HEK293 (cell line): Measurements from ENCODE around the gene STAP2.

ENCODE experiments used
- BCL11A ChIP-seq: fragments of 450-650 bp; formaldehyde crosslinking; IDR thresholded peaks from 2 replicates; pipeline ENCODE4 v1.5.1; 2016; ENCODE audit warnings: low read depth, missing biosample characterization, missing genetic modification characterization
- KLF1 ChIP-seq: fragments of 450-650 bp; formaldehyde crosslinking; IDR thresholded peaks from 2 replicates; pipeline ENCODE4 v1.5.1; 2016; ENCODE audit warnings: missing biosample characterization, missing genetic modification characterization
- KLF10 ChIP-seq: fragments of 450-650 bp; IDR thresholded peaks from 2 replicates; pipeline ENCODE4 v1.5.1; 2018; ENCODE audit warnings: missing biosample characterization, mild to moderate bottlenecking, missing genetic modification characterization
- KLF7 ChIP-seq: fragments of 450-650 bp; formaldehyde crosslinking; IDR thresholded peaks from 2 replicates; pipeline ENCODE4 v1.5.1; 2016; ENCODE audit warnings: missing biosample characterization, missing genetic modification characterization, borderline replicate concordance
- KLF8 ChIP-seq: fragments of 450-650 bp; formaldehyde crosslinking; IDR thresholded peaks from 2 replicates; pipeline ENCODE4 v1.5.1; 2016; ENCODE audit warnings: missing biosample characterization, missing genetic modification characterization
- MZF1 ChIP-seq: fragments of 450-650 bp; formaldehyde crosslinking; IDR thresholded peaks from 2 replicates; pipeline ENCODE4 v1.5.1; 2017; ENCODE audit warnings: missing biosample characterization, missing genetic modification characterization, borderline replicate concordance
- REPIN1 ChIP-seq: fragments of 450-650 bp; formaldehyde crosslinking; IDR thresholded peaks from 2 replicates; pipeline ENCODE4 v1.5.1; 2017; ENCODE audit warnings: missing biosample characterization, missing genetic modification characterization, low read depth
- SP7 ChIP-seq: fragments of 450-650 bp; formaldehyde crosslinking; IDR thresholded peaks from 2 replicates; pipeline ENCODE4 v1.5.1; 2016; ENCODE audit warnings: missing biosample characterization, missing genetic modification characterization
- YY1 ChIP-seq: fragments of 450-650 bp; formaldehyde crosslinking; IDR thresholded peaks from 2 replicates; pipeline ENCODE4 v1.5.1; 2018; ENCODE audit warnings: missing biosample characterization, missing genetic modification characterization
- ZBTB7A ChIP-seq: fragments of 450-650 bp; formaldehyde crosslinking; IDR thresholded peaks from 2 replicates; pipeline ENCODE4 v1.5.1; 2016; ENCODE audit warnings: low read depth, missing biosample characterization, missing genetic modification characterization
- ZNF10 ChIP-seq: fragments of 450-650 bp; formaldehyde crosslinking; IDR thresholded peaks from 2 replicates; pipeline ENCODE4 v1.5.1; 2017; ENCODE audit warnings: missing biosample characterization, missing genetic modification characterization
- ZNF335 ChIP-seq: fragments of 450-650 bp; formaldehyde crosslinking; conservative IDR thresholded peaks from 2 replicates; pipeline ENCODE4 v1.5.1; 2016; ENCODE audit warnings: missing biosample characterization, missing genetic modification characterization
- ZNF341 ChIP-seq: fragments of 450-650 bp; formaldehyde crosslinking; IDR thresholded peaks from 2 replicates; pipeline ENCODE4; 2016; ENCODE audit warnings: low read depth, missing biosample characterization, missing genetic modification characterization
- ZNF510 ChIP-seq: fragments of 450-650 bp; formaldehyde crosslinking; IDR thresholded peaks from 2 replicates; pipeline ENCODE4 v1.5.1; 2018; ENCODE audit warnings: mild to moderate bottlenecking, missing genetic modification characterization, missing biosample characterization; ENCODE audit not compliant: insufficient replicate concordance
- ZNF747 ChIP-seq: fragments of 450-650 bp; formaldehyde crosslinking; IDR thresholded peaks from 2 replicates; pipeline ENCODE4 v1.5.1; 2016; ENCODE audit warnings: missing biosample characterization, missing genetic modification characterization
- ZNF777 ChIP-seq: fragments of 450-650 bp; formaldehyde crosslinking; IDR thresholded peaks from 2 replicates; pipeline ENCODE4 v1.5.1; 2017; ENCODE audit warnings: missing biosample characterization, missing genetic modification characterization, borderline replicate concordance
- ZNF830 ChIP-seq: fragments of 450-650 bp; IDR thresholded peaks from 2 replicates; pipeline ENCODE4 v1.5.0; 2018; ENCODE audit warnings: missing biosample characterization, missing genetic modification characterization, low read depth, mild to moderate bottlenecking, moderate library complexity
- ZXDB ChIP-seq: fragments of 450-650 bp; formaldehyde crosslinking; IDR thresholded peaks from 2 replicates; pipeline ENCODE4 v1.5.1; 2016; ENCODE audit warnings: missing biosample characterization, missing genetic modification characterization
- TF ChIP-seq, protein P1 (sequence below): fragments of 450-650 bp; formaldehyde crosslinking; conservative IDR thresholded peaks from 2 replicates; pipeline ENCODE4 v1.5.1; 2016; ENCODE audit warnings: low read depth, missing biosample characterization, missing genetic modification characterization
- TF ChIP-seq, protein P2 (sequence below): fragments of 450-650 bp; formaldehyde crosslinking; IDR thresholded peaks from 2 replicates; pipeline ENCODE4; 2016; ENCODE audit warnings: missing biosample characterization, missing genetic modification characterization
- TF ChIP-seq, protein P3 (sequence below): fragments of 450-650 bp; formaldehyde crosslinking; IDR thresholded peaks from 2 replicates; pipeline ENCODE4 v1.5.1; 2016; ENCODE audit warnings: missing biosample characterization, missing genetic modification characterization
- TF ChIP-seq, protein P4 (sequence below): fragments of 450-650 bp; formaldehyde crosslinking; IDR thresholded peaks from 2 replicates; pipeline ENCODE4 v1.5.1; 2017; ENCODE audit warnings: missing biosample characterization, missing genetic modification characterization
- TF ChIP-seq, protein P5 (sequence below): fragments of 450-650 bp; formaldehyde crosslinking; conservative IDR thresholded peaks from 2 replicates; pipeline ENCODE4 v1.5.1; 2016; ENCODE audit warnings: low read depth, missing biosample characterization, missing genetic modification characterization

STAP2 gene

DNA sequence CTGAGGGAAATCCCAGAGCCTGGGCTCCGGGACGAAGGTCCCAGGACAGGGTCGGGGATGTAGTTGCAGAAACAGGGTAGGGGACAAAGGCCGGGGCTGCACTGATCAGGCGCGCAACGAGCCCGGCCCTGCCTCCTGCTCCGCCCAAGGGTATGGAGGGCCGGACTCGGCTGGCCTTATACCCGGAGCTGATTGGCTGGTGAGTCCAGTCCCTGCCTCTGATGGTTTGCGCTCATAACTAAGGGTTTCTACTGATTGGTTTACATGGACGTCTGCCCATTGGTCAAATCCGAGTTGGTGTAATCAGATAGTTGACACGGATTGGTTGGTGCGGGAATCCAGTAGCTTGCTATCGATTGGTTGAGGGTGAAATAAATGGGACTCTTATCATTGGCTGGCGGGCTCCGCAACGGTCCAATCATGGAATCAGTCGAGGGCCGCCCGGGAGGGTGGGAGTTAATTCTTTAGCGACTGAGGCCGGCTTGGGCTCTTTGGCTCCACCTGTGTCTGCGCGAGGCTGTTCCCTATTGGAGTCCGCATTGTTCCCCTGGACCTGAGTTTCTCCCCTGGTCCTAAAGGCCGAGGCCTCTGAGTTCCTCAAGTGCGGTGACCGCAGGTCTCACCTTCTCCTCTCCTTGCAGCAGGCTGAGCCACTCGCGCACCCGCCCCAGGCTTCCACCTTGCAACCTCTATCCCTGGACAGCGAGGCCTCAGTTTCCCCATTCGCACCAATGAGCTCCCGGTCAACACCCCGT, 4.2 kb upstream of the STAP2 start (continued):
- TF ChIP-seq KLF1 (tag by site-specific recombination) (peak; percentile 66), ZXDB (peak; percentile 77; the same call in 1 of the 2 replicates), BCL11A (tag by site-specific recombination) (peak; percentile 89), KLF8 (peak; percentile 83), YY1 (tag by site-specific recombination) (no peak), ZNF747 (tag by site-specific recombination) (no peak), ZNF510 (tag by site-specific recombination) (no peak), REPIN1 (tag by site-specific recombination) (0 out of 2 replicates have a peak, but pooled peaks have one; percentile 52), ZNF335 (tag by site-specific recombination) (peak; percentile 91), KLF7 (tag by site-specific recombination) (peak; percentile 69; the same call in 1 of the 2 replicates), MZF1 (tag by site-specific recombination) (peak; percentile 60; the same call in 1 of the 2 replicates), SP7 (tag by site-specific recombination) (peak; percentile 43; the same call in 1 of the 2 replicates), ZNF10 (tag by site-specific recombination) (peak; percentile 89; the same call in 1 of the 2 replicates), ZNF777 (tag by site-specific recombination) (no peak), ZBTB7A (peak; percentile 94), ZNF341 (peak; percentile 89), KLF10 (tag by site-specific recombination) (peak; percentile 80), ZNF830 (tag by site-specific recombination) (no peak)
- TF ChIP-seq, protein P1, sequence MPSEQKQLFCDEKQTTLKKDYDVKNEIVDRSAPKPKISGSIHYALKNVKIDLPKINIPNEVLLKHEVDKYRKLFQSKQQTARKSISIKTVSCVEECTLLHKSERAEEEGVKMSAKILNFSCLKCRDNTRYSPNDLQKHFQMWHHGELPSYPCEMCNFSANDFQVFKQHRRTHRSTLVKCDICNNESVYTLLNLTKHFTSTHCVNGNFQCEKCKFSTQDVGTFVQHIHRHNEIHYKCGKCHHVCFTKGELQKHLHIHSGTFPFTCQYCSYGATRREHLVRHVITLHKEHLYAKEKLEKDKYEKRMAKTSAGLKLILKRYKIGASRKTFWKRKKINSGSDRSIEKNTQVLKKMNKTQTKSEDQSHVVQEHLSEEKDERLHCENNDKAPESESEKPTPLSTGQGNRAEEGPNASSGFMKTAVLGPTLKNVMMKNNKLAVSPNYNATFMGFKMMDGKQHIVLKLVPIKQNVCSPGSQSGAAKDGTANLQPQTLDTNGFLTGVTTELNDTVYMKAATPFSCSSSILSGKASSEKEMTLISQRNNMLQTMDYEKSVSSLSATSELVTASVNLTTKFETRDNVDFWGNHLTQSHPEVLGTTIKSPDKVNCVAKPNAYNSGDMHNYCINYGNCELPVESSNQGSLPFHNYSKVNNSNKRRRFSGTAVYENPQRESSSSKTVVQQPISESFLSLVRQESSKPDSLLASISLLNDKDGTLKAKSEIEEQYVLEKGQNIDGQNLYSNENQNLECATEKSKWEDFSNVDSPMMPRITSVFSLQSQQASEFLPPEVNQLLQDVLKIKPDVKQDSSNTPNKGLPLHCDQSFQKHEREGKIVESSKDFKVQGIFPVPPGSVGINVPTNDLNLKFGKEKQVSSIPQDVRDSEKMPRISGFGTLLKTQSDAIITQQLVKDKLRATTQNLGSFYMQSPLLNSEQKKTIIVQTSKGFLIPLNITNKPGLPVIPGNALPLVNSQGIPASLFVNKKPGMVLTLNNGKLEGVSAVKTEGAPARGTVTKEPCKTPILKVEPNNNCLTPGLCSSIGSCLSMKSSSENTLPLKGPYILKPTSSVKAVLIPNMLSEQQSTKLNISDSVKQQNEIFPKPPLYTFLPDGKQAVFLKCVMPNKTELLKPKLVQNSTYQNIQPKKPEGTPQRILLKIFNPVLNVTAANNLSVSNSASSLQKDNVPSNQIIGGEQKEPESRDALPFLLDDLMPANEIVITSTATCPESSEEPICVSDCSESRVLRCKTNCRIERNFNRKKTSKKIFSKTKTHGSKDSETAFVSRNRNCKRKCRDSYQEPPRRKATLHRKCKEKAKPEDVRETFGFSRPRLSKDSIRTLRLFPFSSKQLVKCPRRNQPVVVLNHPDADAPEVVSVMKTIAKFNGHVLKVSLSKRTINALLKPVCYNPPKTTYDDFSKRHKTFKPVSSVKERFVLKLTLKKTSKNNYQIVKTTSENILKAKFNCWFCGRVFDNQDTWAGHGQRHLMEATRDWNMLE (tag by site-specific recombination): no peak
- TF ChIP-seq, protein P2, sequence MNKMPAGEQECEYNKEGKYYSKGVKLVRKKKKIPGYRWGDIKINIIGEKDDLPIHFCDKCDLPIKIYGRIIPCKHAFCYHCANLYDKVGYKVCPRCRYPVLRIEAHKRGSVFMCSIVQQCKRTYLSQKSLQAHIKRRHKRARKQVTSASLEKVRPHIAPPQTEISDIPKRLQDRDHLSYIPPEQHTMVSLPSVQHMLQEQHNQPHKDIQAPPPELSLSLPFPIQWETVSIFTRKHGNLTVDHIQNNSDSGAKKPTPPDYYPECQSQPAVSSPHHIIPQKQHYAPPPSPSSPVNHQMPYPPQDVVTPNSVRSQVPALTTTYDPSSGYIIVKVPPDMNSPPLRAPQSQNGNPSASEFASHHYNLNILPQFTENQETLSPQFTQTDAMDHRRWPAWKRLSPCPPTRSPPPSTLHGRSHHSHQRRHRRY (tag by site-specific recombination): peak; percentile 85; the same call in 1 of the 2 replicates
- TF ChIP-seq, protein P3, sequence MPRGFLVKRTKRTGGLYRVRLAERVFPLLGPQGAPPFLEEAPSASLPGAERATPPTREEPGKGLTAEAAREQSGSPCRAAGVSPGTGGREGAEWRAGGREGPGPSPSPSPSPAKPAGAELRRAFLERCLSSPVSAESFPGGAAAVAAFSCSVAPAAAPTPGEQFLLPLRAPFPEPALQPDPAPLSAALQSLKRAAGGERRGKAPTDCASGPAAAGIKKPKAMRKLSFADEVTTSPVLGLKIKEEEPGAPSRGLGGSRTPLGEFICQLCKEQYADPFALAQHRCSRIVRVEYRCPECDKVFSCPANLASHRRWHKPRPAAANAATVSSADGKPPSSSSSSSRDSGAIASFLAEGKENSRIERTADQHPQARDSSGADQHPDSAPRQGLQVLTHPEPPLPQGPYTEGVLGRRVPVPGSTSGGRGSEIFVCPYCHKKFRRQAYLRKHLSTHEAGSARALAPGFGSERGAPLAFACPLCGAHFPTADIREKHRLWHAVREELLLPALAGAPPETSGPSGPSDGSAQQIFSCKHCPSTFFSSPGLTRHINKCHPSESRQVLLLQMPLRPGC (tag by site-specific recombination): peak; percentile 72; the same call in 1 of the 2 replicates
- TF ChIP-seq, protein P4, sequence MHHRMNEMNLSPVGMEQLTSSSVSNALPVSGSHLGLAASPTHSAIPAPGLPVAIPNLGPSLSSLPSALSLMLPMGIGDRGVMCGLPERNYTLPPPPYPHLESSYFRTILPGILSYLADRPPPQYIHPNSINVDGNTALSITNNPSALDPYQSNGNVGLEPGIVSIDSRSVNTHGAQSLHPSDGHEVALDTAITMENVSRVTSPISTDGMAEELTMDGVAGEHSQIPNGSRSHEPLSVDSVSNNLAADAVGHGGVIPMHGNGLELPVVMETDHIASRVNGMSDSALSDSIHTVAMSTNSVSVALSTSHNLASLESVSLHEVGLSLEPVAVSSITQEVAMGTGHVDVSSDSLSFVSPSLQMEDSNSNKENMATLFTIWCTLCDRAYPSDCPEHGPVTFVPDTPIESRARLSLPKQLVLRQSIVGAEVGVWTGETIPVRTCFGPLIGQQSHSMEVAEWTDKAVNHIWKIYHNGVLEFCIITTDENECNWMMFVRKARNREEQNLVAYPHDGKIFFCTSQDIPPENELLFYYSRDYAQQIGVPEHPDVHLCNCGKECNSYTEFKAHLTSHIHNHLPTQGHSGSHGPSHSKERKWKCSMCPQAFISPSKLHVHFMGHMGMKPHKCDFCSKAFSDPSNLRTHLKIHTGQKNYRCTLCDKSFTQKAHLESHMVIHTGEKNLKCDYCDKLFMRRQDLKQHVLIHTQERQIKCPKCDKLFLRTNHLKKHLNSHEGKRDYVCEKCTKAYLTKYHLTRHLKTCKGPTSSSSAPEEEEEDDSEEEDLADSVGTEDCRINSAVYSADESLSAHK (tag by site-specific recombination): 0 out of 2 replicates have a peak, but pooled peaks have one; percentile 47
- TF ChIP-seq, protein P5, sequence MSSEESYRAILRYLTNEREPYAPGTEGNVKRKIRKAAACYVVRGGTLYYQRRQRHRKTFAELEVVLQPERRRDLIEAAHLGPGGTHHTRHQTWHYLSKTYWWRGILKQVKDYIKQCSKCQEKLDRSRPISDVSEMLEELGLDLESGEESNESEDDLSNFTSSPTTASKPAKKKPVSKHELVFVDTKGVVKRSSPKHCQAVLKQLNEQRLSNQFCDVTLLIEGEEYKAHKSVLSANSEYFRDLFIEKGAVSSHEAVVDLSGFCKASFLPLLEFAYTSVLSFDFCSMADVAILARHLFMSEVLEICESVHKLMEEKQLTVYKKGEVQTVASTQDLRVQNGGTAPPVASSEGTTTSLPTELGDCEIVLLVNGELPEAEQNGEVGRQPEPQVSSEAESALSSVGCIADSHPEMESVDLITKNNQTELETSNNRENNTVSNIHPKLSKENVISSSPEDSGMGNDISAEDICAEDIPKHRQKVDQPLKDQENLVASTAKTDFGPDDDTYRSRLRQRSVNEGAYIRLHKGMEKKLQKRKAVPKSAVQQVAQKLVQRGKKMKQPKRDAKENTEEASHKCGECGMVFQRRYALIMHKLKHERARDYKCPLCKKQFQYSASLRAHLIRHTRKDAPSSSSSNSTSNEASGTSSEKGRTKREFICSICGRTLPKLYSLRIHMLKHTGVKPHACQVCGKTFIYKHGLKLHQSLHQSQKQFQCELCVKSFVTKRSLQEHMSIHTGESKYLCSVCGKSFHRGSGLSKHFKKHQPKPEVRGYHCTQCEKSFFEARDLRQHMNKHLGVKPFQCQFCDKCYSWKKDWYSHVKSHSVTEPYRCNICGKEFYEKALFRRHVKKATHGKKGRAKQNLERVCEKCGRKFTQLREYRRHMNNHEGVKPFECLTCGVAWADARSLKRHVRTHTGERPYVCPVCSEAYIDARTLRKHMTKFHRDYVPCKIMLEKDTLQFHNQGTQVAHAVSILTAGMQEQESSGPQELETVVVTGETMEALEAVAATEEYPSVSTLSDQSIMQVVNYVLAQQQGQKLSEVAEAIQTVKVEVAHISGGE (tag by site-specific recombination): peak; percentile 66
